Liver (tissue), 3 donors: ENCODE data around the gene LRRK1.

Source experiments
- CTCF ChIP-seq: fragments of 150-350 bp; IDR thresholded peaks from 2 replicates; pipeline ENCODE4 v1.5.1; 2017; ENCODE audit warnings: improper control_type of control experiment, low read depth, low read length; ENCODE audit not compliant: missing input control
- EGR1 ChIP-seq, 2 donors: IDR thresholded peaks; 2 replicates each; pipeline ENCODE4 v1.6.1; 2016 to 2018; ENCODE audit warnings: antibody characterized with exemption in 2 of 2, low read depth in 2 of 2
- GABPA ChIP-seq, 2 donors: IDR thresholded peaks in 1 of 2; conservative IDR thresholded peaks in 1 of 2; 2 replicates each; pipeline ENCODE4 v1.6.1; 2016; ENCODE audit warnings: antibody characterized with exemption in 2 of 2, mild to moderate bottlenecking in 1 of 2, moderate library complexity in 1 of 2
- HNF4A ChIP-seq, 2 donors: conservative IDR thresholded peaks; 2 replicates each; pipeline ENCODE4 v1.6.1; 2016; ENCODE audit warnings: antibody characterized with exemption in 2 of 2, mild to moderate bottlenecking in 2 of 2
- JUND ChIP-seq, 2 donors: IDR thresholded peaks; 2 replicates each; pipeline ENCODE4 v1.6.1; 2016; ENCODE audit warnings: antibody characterized with exemption in 2 of 2
- MAX ChIP-seq: IDR thresholded peaks from 2 replicates; pipeline ENCODE4 v1.6.1; 2016; ENCODE audit warnings: antibody characterized with exemption
- REST ChIP-seq: IDR thresholded peaks from 2 replicates; pipeline ENCODE4 v1.6.1; 2016; ENCODE audit warnings: antibody characterized with exemption, mild to moderate bottlenecking
- RXRA ChIP-seq, 2 donors: IDR thresholded peaks; 2 replicates each; pipeline ENCODE4 v1.6.1; 2017 to 2018; ENCODE audit warnings: antibody characterized with exemption in 2 of 2, mild to moderate bottlenecking in 1 of 2
- SP1 ChIP-seq: IDR thresholded peaks from 2 replicates; pipeline ENCODE4 v1.6.1; 2018; ENCODE audit warnings: antibody characterized with exemption, mild to moderate bottlenecking
- TAF1 ChIP-seq: conservative IDR thresholded peaks from 2 replicates; pipeline ENCODE4 v1.6.1; 2016; ENCODE audit warnings: antibody characterized with exemption, mild to moderate bottlenecking
- ZBTB33 ChIP-seq: IDR thresholded peaks from 2 replicates; pipeline ENCODE4 v1.6.1; 2016; ENCODE audit warnings: antibody characterized with exemption
- donor health status: healthy.
- donor health status: healthy.

- TF ChIP-seq JUND (IDR thresholded peaks at IDR 0.05) (no peak), CTCF (no peak), SP1 (no peak), TAF1 (no peak), MAX (no peak), REST (no peak), ZBTB33 (no peak), RXRA (IDR thresholded peaks at IDR 0.05) (no peak), GABPA (IDR thresholded peaks at IDR 0.05 in 1 of 2, conservative IDR thresholded peaks at IDR 0.05 in 1 of 2) (no peak), HNF4A (conservative IDR thresholded peaks at IDR 0.05) (no peak), EGR1 (IDR thresholded peaks at IDR 0.05; ENCODE audit: low read depth in 2 of 2) (no peak)
These were observed 199.0 kb downstream of the LRRK1 start for GRCh38 chr15:101118116-101118515.
